ENCODE measurements around the gene GRIN1.

DNA sequence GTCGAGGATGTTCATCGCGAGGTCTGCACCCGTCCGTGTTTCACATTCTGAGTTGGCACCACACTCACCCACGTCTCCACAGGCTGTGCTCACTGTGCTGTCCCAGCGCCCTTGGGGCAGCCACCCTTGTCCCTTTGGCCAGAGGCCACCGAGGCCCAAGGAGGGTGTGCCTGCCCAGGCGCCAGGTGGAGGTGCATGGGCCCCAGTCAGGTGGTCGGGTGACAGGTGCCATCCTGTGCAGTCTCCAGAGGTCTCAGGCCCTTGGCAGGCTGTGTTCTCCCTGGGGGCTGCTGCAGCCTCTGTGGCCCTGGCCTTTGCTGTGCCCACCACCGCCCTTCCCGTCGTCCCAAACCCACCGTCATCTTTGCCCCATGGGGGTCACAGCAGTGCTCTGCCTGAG is 39.7 kb upstream of the GRIN1 start:
- TF ChIP-seq, protein P1, sequence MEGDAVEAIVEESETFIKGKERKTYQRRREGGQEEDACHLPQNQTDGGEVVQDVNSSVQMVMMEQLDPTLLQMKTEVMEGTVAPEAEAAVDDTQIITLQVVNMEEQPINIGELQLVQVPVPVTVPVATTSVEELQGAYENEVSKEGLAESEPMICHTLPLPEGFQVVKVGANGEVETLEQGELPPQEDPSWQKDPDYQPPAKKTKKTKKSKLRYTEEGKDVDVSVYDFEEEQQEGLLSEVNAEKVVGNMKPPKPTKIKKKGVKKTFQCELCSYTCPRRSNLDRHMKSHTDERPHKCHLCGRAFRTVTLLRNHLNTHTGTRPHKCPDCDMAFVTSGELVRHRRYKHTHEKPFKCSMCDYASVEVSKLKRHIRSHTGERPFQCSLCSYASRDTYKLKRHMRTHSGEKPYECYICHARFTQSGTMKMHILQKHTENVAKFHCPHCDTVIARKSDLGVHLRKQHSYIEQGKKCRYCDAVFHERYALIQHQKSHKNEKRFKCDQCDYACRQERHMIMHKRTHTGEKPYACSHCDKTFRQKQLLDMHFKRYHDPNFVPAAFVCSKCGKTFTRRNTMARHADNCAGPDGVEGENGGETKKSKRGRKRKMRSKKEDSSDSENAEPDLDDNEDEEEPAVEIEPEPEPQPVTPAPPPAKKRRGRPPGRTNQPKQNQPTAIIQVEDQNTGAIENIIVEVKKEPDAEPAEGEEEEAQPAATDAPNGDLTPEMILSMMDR (IDR thresholded peaks at IDR 0.05): no peak
- no peak for TF ChIP-seq POLR2A (IDR thresholded peaks at IDR 0.05)
- no peak for TF ChIP-seq POLR2AphosphoS5 (IDR thresholded peaks at IDR 0.05)
